OCI-LY3 (cell line): ENCODE measurements around the gene GP2.
"Not testable (repeated sequence)": the region's sequence is repeated elsewhere in the genome, so short reads cannot be mapped to it uniquely, and the experiment has no call there.

ENCODE experiments used
- H2AFZ ChIP-seq: fragments of 200-600, 300-600 bp; shearing (Covaris generic); 2 replicates; pipeline ENCODE4 v1.6.0; 2014; ENCODE audit warnings: antibody characterized with exemption, low read depth, low read length
- H3K27ac ChIP-seq: fragments of 200-600, 300-600 bp; sonication (generic); 2 replicates; pipeline ENCODE4 v1.5.1; 2014; ENCODE audit warnings: mild to moderate bottlenecking, low read length, moderate library complexity, mixed read lengths
- H3K27me3 ChIP-seq: fragments of 200-600, 300-600 bp; sonication (generic); 2 replicates; pipeline ENCODE4 v1.6.1; 2014; ENCODE audit warnings: low read depth, low read length, mixed read lengths
- H3K36me3 ChIP-seq: fragments of 200-600, 300-600 bp; sonication (generic); replicated peaks from 2 replicates; pipeline ENCODE3; 2014; ENCODE audit warnings: low read depth, low read length, mixed read lengths
- H3K4me1 ChIP-seq: fragments of 300-600, 200-600 bp; sonication (generic); 2 replicates; pipeline ENCODE4 v1.6.1; 2014; ENCODE audit warnings: low read length, mixed read lengths
- H3K4me2 ChIP-seq: fragments of 200-600, 300-600 bp; sonication (generic); 2 replicates; pipeline ENCODE4 v1.6.1; 2014; ENCODE audit warnings: low read length, mixed read lengths
- H3K4me3 ChIP-seq: fragments of 300-600, 200-600 bp; sonication (generic); 2 replicates; pipeline ENCODE4 v1.5.1; 2014; ENCODE audit warnings: antibody characterized with exemption, mild to moderate bottlenecking, low read length, moderate library complexity
- H3K79me2 ChIP-seq: fragments of 300-600, 200-600 bp; shearing (Covaris generic); 2 replicates; pipeline ENCODE4 v1.6.1; 2014; ENCODE audit warnings: mild to moderate bottlenecking, low read length, mixed read lengths
- H3K9ac ChIP-seq: fragments of 300-600, 200-600 bp; shearing (Covaris generic); 2 replicates; pipeline ENCODE4 v1.6.0; 2014; ENCODE audit warnings: mild to moderate bottlenecking, low read length, moderate library complexity
- H3K9me3 ChIP-seq: fragments of 200-600, 300-600 bp; shearing (Covaris generic); 2 replicates; pipeline ENCODE4 v1.6.1; 2014; ENCODE audit warnings: low read length, mixed read lengths; ENCODE audit not compliant: insufficient read depth
- H4K20me1 ChIP-seq: fragments of 200-600, 300-600 bp; sonication (generic); 2 replicates; pipeline ENCODE4 v1.6.1; 2016; ENCODE audit warnings: low read length, mixed read lengths; ENCODE audit not compliant: insufficient read depth
- EZH2phosphoT487 ChIP-seq: fragments of 200-600 bp; shearing (Covaris generic); IDR thresholded peaks from 2 replicates; pipeline ENCODE4 v1.6.1; 2018; ENCODE audit warnings: antibody characterized with exemption, mixed run types, low read depth
- TF ChIP-seq, protein P1 (sequence below): fragments of 200-600, 300-600 bp; sonication (generic); IDR thresholded peaks from 2 replicates; pipeline ENCODE4 v1.5.1; 2014; ENCODE audit warnings: antibody characterized with exemption, low read length, low read depth

The GP2 gene

DNA sequence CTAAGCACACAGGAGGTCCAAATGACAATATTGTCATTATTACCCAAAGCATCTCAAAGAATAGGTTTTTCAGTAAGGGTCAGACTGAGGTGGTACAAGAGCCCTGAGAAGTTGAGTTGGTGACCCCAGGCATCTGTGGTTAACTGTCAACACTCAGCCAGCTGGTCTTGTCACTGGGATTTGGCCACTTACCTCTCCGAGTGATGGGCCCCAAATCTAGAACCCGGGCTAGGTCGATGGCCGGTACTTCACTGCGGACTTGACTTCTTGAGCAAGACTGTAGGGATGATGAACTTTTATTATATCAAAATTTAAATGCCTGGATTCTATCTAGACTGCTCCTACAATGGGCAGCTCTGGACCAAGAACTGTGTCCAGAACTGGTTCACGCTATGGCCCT is 11.5 kb downstream of the GP2 start:
- no peaks in the 10 kb centered on the region for H3K79me2 ChIP-seq
- no peaks in the 10 kb centered on the region for H4K20me1 ChIP-seq
- H2AFZ ChIP-seq: no peak overlapping the region
- no peaks in the 10 kb centered on the region for H3K9me3 ChIP-seq
- H3K9ac ChIP-seq: no peak overlapping the region
- no peak overlapping the region for H3K4me2 ChIP-seq
- no peaks in the 10 kb centered on the region for H3K4me1 ChIP-seq
- TF ChIP-seq, protein P1, sequence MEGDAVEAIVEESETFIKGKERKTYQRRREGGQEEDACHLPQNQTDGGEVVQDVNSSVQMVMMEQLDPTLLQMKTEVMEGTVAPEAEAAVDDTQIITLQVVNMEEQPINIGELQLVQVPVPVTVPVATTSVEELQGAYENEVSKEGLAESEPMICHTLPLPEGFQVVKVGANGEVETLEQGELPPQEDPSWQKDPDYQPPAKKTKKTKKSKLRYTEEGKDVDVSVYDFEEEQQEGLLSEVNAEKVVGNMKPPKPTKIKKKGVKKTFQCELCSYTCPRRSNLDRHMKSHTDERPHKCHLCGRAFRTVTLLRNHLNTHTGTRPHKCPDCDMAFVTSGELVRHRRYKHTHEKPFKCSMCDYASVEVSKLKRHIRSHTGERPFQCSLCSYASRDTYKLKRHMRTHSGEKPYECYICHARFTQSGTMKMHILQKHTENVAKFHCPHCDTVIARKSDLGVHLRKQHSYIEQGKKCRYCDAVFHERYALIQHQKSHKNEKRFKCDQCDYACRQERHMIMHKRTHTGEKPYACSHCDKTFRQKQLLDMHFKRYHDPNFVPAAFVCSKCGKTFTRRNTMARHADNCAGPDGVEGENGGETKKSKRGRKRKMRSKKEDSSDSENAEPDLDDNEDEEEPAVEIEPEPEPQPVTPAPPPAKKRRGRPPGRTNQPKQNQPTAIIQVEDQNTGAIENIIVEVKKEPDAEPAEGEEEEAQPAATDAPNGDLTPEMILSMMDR: no peak
- TF ChIP-seq EZH2phosphoT487: no peak
- no peak overlapping the region for H3K27ac ChIP-seq
- no peaks in the 10 kb centered on the region for H3K36me3 ChIP-seq
- peaks cover 46% of the 10 kb centered on the region; the same call in 1 of the 2 replicates for H3K27me3 ChIP-seq
- no peak overlapping the region for H3K4me3 ChIP-seq

GRCh38 chr16:20314575-20314974 is 12.7 kb downstream of the GP2 start:
- no peaks in the 10 kb centered on the region for H3K36me3 ChIP-seq
- no peak overlapping the region for H3K4me3 ChIP-seq
- H2AFZ ChIP-seq: no peak overlapping the region

DNA sequence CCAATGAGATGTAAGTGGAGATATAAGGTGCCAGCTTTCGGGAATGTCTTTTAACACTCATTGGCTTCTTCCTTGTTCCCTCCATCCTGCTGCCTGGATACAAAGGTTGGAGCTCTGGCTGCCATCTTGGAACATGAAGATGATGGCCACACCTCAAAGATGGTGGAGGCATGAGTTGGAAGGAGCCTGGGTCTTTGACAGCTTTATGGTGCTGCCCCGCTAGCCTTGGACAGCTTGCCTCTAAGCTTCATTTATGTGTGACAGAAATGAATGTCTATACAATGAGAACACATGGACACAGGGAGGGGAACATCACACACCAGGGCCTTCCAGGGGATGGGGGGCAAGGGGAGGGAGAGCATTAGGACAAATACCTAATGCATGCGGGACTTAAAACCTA is 13.6 kb downstream of the GP2 start:
- no peak overlapping the region for H3K27ac ChIP-seq
- no peak for TF ChIP-seq EZH2phosphoT487
- TF ChIP-seq, protein P1: no peak
- H3K27me3 ChIP-seq: peaks cover 31% of the 10 kb centered on the region; the same call in 1 of the 2 replicates

More at GRCh38 chr16:20314575-20314974, 12.7 kb downstream of the GP2 start:
- H3K4me1 ChIP-seq: peaks cover 2% of the 10 kb centered on the region
- H3K27ac ChIP-seq: no peak overlapping the region
- no peaks in the 10 kb centered on the region for H3K9me3 ChIP-seq
- no peaks in the 10 kb centered on the region for H4K20me1 ChIP-seq
- peaks cover 36% of the 10 kb centered on the region; the same call in 1 of the 2 replicates for H3K27me3 ChIP-seq
- no peaks in the 10 kb centered on the region for H3K79me2 ChIP-seq
- H3K4me2 ChIP-seq: no peak overlapping the region
- H3K9ac ChIP-seq: no peak overlapping the region
- no peak for TF ChIP-seq EZH2phosphoT487
- TF ChIP-seq, protein P1: no peak

GRCh38 chr16:20312536-20313095 is 14.7 kb downstream of the GP2 start:
- H3K27ac ChIP-seq, H3K79me2 ChIP-seq, H3K36me3 ChIP-seq, H3K4me1 ChIP-seq, H2AFZ ChIP-seq, H3K4me2 ChIP-seq, H4K20me1 ChIP-seq, H3K4me3 ChIP-seq, H3K9ac ChIP-seq, H3K9me3 ChIP-seq: not testable (repeated sequence)
- peaks cover 23% of the 10 kb centered on the region; the same call in 1 of the 2 replicates for H3K27me3 ChIP-seq

More for the DNA sequence above, 13.6 kb downstream of the GP2 start:
- H4K20me1 ChIP-seq: no peaks in the 10 kb centered on the region
- H3K9me3 ChIP-seq: no peaks in the 10 kb centered on the region
- no peaks in the 10 kb centered on the region for H3K79me2 ChIP-seq
- no peaks in the 10 kb centered on the region for H3K36me3 ChIP-seq
- peaks cover 7% of the 10 kb centered on the region for H3K4me1 ChIP-seq
- H3K9ac ChIP-seq: no peak overlapping the region
- no peak overlapping the region for H3K4me2 ChIP-seq
- H3K4me3 ChIP-seq: no peak overlapping the region
- no peak overlapping the region for H2AFZ ChIP-seq

DNA sequence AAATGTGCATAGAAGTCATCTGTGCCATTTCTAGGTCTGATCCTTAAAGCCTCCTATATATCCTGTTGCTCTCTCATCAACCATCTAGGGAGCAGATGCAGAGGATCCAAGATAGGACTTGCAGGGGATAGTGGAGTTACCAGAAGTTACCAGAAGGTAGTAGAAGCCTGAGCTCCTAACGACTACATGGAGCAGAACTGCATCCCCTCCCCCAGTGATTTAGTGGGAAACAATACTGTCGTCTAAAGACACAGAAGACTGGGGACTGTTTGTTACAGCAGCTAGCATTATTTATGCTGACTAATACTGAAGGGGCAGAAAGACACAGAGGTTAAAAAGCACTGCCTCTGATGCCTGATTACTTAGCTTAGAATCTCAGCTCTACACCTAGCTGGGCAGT is 15.8 kb downstream of the GP2 start:
- no peaks in the 10 kb centered on the region for H3K36me3 ChIP-seq
- H3K4me3 ChIP-seq: no peak overlapping the region
- H3K4me1 ChIP-seq: peaks cover 7% of the 10 kb centered on the region
- H3K4me2 ChIP-seq: no peak overlapping the region
- H3K9me3 ChIP-seq: no peaks in the 10 kb centered on the region
- no peak overlapping the region for H2AFZ ChIP-seq
- no peak overlapping the region for H3K27ac ChIP-seq
- peaks cover 27% of the 10 kb centered on the region; the same call in 1 of the 2 replicates for H3K27me3 ChIP-seq
- TF ChIP-seq EZH2phosphoT487: no peak
- H4K20me1 ChIP-seq: no peaks in the 10 kb centered on the region
- no peak overlapping the region for H3K9ac ChIP-seq
- no peaks in the 10 kb centered on the region for H3K79me2 ChIP-seq
